ENCODE measurements around the gene DAZAP2.
"Not testable (repeated sequence)": the region's sequence is repeated elsewhere in the genome, so short reads cannot be mapped to it uniquely, and the experiment has no call there.

The DAZAP2 gene

DNA sequence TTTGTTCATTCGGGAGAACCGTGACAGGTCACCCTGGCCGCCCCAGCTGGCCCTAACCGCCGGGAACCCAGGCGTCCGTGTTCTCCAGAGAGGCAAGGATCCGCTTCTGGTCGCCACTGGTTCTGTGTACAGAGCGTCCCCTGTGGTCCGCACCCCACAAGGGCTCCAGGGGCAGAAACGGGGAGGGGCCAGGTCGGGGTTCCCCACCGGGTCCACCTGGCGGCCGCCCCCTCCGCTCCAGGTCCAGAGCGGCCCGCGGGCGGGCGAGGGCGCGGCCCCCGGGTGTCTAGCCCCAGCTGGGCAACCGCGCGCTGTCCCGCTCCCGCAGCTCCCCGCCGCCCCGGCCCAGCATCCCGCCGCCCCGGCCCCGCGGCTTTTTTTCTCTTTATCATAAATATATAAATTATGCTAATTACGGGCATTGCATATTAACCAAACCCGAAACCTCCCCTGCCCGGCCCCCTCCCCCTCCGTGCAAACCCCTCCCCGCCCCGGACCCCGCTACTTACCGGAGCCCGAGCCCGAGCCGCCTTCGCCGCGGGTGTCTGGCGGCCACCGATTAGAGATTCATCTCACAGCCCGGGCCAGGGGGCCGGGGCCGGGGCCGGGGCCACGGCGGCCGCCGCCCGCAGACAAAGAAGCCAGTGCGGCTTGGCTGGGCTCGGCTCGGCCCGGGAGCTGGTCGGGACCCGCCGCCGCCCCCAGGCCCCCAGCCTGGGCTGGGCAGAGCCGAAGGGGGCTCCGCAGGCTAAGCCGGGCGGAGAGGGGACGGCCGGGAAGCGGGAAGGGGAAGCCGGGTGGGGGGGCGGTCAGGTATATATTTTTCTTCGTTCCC is 21.3 kb upstream of the DAZAP2 start:
- no peak for DNase-seq

DNA sequence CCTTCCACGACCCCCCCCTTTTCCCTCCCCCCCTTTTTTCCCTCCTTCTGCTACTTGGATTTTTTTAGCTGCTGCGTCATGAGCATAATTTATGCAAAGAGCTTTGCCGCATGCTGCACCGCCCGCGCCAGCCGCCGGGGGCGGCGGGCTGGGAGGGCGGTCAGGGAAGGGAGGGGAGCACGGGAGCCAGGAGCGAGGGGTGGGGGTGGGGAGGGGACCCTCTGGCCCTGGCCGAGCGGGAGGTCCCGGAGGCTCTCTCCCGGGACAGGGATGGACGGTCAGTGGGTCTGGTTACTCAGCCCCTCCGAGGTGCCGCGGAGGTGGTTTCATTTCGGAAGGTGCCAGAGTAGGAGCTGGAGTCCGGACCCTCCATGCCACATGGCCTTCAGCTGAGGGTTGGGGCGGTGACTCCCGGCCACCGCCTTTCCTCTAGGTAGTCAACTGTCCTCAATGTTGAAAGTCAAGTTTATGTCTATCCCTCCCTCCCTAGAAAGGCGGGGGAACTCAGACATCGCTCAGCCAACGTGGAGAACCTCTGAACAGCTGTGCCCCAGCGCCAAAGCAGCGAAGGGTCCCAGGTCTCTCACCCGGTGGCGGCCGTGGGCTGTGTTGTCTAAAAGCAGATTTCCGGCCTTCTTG is 20.5 kb upstream of the DAZAP2 start, which contains the start of gene POU6F1:
TSS of gene POU6F1 (minus strand) at position 95 of the 639 bp plus-strand sequence. CDS start 11,226 bp downstream, outside the sequence.
- peak; percentile 9 for DNase-seq

DNA sequence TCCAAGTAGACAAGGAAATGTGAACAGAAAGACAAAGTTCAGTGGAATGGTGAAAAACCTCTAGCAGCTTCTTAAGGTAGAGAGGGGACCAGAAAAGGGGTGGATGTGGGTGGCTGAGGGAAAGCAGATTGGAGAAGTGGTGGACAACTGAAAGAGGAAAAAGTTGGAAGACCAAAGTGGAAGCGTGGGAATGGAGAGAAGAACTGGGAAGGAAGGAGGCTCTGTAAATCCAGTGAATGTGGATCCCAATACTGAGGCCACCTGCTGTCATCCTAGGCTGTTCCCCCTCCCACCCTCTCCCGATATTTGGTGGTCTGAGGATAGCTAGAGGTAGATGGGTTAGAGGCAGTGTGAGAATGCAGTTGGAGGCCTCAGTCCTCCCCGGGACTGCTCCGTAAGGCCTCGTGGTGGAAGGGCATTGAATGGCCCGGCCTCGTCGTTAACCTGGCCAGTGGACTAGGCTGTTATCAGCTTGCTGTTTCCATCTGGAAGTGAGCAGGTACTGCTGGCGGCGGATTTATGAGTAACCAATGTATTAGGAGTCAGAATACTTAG is 19.9 kb upstream of the DAZAP2 start:
- no peak for DNase-seq

DNA sequence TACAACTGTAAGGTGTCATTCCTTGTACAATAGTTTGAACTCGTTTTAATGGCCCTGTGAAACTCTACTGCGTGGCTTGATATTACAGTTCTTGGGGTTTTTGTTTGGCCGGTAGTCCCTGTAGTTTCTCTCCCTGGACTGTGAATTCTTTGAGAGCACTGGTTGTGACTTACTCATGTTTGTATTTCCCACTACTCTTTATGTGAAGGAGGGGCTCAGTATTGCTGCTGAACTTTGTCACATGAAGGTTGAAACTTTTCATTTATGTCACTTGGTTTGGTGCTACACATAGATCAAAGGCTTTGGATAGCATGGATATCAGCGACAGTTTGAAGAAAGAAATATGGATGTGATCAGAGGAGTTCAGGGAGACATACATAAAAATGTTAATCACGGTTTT is 19.3 kb upstream of the DAZAP2 start:
- DNase-seq: no peak

DNA sequence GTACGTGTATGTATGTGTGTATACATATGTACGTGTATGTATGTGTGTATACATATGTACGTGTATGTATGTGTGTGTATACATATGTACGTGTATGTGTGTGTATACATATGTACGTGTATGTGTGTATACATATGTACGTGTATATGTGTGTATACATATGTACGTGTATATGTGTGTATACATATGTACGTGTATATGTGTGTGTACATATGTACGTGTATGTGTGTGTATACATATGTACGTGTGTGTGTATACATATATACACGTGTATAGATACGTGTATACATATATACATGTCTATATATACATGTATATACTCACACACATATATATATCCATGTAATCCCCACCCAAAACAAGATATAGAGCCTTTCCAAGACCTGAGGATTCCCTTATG is 18.8 kb upstream of the DAZAP2 start:
- not testable (repeated sequence) for DNase-seq

DNA sequence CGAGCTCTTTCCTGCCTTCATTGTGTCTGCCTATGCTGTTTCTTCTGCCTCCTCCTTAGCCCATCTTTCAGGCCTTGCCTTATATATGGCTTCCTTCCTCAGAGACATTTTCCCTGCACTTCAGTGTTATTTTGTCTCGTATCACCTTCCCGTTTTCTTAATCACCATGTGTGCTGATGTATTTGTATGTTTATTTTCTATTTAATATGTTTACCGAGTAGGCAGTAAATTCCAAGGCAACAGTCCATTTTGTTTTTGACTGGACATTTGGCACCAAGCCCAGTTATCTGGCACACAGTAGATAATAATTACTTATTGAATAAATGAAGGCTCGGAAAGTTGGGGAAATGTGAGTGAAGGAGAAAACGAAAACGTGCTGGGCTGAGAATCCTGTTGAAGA is 16.2 kb upstream of the DAZAP2 start:
- DNase-seq: no peak

DNA sequence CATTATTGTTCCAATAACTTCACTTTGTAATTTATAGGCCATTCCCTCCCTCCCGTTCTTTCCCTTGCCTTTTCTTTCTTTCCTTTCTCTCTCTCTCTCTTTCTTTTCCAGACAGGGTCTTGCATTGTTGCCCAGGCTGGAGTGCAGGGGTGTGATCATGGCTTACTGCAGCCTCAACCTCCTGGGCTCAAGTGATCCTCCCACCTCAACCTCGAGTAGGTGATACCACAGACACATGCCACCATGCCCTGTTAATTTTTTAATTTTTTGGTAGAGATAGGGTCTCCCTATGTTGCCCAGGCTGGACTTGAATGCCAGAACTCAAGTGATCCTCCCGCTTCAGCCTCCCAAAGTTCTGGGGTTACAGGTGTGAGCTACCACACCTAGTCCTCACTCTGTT is 14.0 kb upstream of the DAZAP2 start:
- no peak for DNase-seq

DNA sequence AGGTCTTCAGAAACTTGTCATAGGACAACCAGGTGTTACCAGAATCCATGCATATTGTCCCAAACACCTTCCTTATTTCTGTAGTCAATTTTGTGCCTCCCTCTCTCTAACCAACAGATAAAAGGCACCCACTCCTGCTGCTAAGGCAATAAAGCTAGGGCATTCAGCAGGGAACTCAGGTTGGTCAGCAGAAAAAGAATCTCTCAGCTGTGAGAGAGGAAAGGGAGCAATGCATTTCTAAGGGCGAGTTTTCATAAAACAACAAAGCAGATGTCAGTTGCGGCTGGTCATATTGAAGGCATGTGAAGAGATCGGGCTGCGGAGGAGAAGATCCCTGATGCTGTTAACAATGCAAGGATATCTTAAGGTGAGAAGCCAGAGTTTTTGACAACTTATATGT is 13.4 kb upstream of the DAZAP2 start:
- no peak for DNase-seq

DNA sequence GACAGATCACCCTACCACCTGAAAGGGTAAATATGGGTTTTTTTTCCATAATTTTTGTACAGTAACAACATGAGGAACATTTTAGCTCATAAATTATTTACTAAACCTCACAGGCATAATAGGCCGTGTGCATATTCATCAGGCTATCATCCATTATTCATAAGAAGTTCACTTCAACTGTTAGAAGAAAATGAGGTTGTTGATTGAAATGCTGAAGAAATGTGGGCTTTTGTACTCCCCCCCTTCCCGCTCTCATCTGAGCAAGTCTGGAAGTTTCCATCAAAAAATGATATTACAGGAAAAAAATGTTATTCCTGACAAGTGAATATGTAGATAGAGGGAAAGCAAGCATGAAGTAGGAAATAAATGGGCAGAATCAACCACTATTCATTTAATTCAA is 12.9 kb upstream of the DAZAP2 start:
- DNase-seq: no peak

DNA sequence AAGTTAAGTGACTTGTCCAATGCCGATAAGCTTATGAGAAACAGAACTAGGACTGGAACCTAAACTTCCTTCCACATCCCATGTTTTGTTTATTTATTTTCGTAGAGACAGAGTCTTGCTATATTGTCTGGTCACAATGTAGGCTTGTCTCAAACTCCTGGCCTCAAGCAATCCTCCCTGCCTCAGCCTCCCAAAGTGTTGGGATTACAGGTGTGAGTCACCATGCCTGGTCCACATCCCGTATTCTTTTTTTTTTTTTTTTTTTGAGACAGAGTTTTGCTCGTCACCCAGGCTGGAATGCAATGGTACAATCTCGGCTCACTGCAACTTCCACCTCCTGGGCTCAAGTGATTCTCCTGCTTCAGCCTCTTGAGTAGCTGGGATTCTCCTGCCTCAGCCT is 11.5 kb upstream of the DAZAP2 start:
- not testable (repeated sequence) for DNase-seq

DNA sequence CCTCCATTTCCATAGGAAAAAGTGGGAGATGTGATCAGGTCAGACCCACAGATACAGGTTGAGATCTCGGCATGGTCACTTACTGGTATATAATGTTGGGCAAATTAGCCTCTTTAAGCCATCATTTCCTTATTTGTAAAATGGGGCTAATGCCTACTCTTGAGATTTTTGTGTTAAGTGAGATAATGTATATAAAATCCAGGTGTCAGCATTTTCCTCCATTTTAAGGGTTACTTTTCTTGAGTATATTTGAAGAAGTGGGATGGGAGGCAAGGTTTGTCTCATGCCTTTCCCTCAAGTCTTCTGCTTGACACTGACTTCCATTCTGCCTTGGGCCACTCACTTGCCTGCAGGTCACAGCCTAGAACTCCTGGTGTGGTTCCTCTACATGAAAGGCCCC is 10.7 kb upstream of the DAZAP2 start:
- no peak for DNase-seq

DNA sequence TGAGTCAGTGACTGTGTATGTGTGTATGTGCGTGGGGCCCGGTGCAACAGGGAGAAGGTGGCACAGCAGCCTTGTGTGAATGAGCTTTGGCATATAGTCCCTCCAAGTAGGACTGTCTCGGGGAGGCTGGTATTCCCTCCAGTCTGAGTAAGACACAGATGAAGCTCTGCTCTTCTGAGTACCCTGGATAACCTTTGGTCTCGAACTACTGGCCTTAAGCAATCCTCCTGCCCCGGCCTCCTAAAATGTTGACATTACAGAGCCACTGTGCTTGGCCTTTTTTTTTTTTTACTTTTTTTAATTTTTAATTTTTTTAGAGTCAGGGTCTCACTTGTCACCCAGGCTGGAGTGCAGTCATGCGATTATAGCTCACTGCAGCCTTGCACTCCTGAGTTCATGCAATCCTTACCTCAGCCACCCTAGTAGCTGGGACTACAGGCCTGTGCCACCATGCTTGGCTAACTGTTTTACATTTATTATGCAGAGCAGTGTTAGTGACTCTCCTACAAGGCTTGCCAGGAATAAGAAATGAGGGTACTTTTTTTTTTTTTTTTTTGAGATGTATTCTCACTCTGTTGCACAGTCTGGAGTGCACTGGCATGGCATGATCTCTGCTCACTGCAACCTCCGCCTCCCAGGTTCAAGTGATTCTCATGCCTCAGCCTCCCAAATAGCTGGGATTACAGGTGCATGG is 9.4 kb upstream of the DAZAP2 start:
- no peak for DNase-seq

DNA sequence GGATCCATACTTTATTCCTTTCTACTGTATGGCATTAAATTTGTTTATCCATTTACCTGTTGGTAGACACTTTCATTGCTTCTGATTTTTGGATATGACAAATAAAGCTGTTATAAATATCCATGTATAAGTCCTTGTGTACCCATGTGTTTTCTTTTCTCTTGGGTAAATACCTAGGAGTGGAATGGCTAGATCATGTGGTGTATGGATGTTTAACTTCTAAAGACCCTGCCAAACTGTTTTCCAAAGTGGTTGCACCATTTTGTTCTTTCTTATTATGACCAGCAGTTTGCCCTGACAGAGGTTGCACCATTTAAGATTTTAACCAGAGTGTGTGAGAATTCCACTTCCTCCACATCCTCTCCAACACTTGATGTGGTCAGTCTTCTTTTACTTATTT is 6.0 kb upstream of the DAZAP2 start:
- no peak for DNase-seq

DNA sequence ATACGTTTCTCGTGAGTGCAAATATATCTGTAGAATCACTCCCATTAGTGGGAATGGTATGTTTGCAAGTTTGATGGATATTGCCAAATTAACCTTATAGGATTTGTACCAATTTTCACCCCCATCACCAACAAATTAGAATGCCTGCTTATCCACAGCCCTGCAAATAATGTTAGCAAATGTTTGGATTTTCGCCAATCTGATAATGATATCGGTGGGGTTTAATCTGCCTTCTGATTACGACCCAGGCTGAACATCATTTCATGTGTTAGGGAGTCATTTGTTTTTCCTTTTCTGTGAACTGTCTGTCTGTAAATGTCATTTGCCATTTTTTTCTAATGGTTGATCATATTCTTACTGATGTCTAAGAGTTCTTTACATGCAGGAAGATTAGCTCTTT is 4.1 kb upstream of the DAZAP2 start:
- DNase-seq: no peak

DNA sequence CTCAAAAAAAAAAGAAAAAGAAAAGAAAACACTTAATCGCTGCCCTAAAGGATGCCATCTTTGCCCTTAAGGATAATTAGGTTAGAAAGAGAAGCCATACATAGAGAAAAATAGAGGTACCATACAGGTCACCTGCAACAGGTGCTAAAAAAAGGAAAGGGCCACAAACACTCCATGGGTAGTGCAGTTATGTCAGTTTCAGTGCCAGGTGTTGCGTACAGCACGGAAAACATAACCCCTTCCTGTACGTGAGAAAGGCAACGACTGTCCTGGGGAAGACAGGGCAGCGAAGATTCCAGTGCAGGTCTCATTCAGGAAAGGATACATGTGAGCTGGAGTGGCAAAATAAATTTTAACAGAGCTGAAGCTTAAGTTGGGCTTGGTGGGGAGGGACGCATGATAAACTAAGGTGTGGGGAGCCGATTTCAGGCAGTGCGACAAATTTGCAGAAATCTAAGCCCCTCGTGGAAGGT is 553 bp upstream of the DAZAP2 start:
- no peak for DNase-seq

DNA sequence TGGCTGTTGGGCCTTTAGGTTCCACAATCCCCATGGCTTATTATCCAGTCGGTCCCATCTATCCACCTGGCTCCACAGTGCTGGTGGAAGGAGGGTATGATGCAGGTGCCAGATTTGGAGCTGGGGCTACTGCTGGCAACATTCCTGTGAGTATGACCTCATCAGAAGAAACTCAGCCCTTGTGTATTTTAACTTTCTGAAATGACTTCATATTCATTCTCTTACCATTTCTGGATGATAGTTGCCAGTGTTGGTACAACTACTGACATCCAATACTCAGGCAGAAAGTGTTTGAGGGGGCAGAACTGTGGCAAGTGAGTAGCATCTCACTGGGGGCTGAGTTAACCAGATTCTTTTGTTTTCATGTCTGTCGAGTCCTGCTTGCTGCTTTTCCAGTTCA is 2.3 kb downstream of the DAZAP2 start:
- DNase-seq: no peak

DNA sequence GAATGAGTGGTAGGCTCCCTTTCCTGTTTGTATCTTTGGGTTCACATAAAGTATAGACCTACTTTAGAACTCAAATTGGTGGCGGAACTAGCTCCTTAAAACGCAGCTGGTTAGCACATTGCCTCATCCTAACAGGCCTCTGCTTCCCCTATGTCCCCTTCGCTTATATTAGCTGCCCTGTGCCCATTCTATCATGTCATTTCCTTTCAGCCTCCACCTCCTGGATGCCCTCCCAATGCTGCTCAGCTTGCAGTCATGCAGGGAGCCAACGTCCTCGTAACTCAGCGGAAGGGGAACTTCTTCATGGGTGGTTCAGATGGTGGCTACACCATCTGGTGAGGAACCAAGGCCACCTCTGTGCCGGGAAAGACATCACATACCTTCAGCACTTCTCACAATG is 3.5 kb downstream of the DAZAP2 start:
- DNase-seq: no peak

DNA sequence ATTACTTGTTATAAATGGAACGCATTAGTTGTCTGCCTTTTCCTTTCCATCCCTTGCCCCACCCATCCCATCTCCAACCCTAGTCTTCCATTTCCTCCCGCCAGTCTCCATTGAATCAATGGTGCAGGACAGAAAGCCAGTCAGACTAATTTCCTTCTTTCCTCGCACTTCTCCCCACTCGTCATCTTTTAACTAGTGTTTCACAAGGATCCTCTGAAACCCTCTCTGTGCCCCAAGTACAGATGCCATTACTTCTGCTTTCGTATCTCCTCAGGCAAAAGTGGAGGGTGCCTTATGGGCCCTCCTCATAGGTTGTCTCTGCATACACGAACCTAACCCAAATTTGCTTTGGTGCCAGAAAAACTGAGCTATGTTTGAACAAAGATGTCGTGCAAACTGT is 4.2 kb downstream of the DAZAP2 start:
- DNase-seq: no peak

DNA sequence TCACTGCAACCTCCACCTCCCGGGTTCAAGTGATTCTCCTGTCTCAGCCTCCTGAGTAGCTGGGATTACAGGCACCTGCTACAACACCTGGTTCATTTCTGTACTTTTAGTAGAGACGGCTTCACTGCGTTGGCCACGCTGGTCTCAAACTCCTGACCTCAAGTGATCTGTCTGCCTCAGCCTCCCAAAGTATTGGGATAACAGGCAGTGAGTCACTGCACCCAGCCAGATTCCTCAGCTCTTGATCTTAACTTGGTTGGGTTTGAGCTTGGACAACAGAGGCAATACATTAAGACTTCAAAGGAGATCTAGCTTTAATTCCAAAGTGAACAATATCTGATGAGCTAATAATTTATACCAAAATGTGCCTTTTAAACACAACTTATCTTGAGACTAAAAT is 5.6 kb downstream of the DAZAP2 start:
- no peak for DNase-seq

DNA sequence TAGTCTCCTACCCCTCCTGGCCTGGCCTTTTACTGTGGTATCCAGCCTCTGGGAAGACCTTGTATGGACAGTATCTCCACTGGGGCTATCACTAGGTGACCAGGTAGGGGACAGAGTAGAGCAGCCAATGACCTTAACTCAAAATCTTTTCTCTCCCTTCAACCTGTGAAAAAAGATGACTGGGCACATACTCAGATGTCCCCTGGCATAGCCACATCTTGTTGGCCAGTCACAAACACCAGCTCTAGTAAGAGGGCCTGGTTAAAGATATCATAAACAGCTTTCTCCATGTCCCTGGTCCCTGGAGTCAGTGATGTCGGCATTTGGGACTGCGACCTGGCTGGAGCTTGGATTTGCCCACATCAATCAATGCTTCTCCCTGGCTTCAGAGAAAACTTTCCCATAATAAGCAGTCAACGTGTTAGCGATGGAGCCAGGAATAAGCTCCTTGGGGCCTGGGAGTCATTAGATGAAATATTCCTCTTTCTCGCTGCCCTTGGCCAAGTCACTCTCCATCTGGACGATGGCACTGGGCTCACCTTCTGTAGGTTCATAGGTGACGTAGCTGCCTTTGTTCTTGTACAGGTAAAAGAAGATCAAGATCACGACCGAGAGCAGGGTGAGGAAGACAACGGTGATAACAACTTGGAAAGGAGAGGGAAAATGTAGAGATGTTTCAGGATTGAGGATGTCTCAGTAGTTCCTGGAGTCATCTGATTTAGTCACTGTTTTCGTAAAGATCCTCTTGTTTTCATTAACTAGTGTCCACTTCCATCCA is 7.0 kb downstream of the DAZAP2 start:
- no peak for DNase-seq

DNA sequence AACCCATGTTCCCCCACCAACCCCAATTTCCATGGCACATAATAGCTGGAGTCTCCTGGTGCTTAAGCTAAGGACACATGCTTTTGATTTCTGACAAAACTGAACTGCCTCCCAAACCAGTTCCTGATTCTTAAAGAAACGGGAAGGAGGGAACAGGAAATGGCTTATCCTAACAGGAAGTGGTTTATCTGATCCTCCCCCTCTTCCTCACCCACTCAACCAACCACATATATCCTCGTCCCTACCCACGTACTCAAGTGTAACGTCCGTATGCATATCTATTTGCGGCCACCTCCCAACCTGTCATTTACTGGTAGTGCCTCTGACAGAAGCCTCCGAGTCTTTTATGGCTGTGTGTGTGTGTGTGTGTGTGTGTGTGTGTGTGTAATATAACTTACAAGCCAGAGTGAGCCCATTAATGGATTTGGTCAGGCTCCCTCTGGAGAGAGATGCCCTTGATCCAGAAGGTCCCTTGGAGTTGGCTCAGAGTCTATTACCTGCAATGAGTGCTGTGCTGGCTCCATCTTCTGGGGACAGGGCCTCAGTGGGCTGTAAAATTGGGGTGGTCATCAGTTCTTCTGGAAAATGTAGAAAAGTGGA is 7.7 kb downstream of the DAZAP2 start:
- DNase-seq: no peak

DNA sequence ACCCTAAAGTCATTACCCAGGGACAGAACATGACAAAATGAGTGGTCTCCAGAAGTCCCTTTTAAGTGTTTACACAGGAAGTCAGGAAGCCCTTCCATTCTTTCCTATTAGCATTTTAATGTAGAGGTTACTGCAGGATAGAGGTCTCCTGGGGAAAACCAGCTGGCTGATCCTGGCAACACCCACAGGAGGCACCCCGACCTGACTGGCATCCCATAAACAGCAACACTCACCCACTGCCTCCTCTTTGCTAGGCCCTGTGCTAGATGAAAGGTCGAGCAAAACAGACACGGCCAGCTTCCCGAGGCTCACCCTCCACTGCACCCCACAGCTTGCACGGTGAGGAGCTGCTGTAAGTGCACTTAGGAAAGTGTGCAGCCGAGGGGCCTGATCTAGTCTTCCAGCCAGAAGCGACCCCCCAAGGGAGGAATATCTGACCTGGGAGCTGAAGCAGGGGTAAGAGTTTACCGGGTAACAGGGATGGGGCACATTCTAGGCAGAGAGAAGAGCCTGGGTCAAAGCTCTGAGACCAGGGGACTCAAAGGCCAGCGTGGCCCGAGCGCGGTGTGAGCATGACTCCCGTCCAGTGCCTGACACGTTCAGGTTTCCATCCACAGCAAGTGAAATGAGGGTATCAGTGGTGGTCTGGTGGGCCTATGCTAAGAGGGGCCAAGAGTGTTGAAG is 9.0 kb downstream of the DAZAP2 start:
- DNase-seq: no peak

Measured in NCI-H187 treated with DMSO at 0.1 percent for 48 hours (cell line).